ENCODE measurements around the gene ESPN. TPM values are rescaled to one million over a fixed set of nuclear protein-coding genes. Genes with fewer than 3 reads are reported as not detected.
"Not testable (repeated sequence)": the region's sequence is repeated elsewhere in the genome, so short reads cannot be mapped to it uniquely, and the experiment has no call there.

The ESPN gene
- total RNA-seq, 1 donor from 2014 or later = 1.7 TPM

GRCh38 chr1:6447016-6447817, 22.6 kb downstream of the ESPN start:
- no peaks in the 10 kb centered on the region for H3K9me3 Mint-ChIP-seq
- peak overlapping the region; percentile 49 for H3K4me3 Mint-ChIP-seq
- peak; percentile 65 for DNase-seq (ENCODE audit: low read depth, low spot score)
- H3K4me1 Mint-ChIP-seq = peaks cover 14% of the 10 kb centered on the region
- H3K27me3 Mint-ChIP-seq (ENCODE audit: low read depth) = peaks cover 41% of the 10 kb centered on the region
- TF ChIP-seq, protein P1, sequence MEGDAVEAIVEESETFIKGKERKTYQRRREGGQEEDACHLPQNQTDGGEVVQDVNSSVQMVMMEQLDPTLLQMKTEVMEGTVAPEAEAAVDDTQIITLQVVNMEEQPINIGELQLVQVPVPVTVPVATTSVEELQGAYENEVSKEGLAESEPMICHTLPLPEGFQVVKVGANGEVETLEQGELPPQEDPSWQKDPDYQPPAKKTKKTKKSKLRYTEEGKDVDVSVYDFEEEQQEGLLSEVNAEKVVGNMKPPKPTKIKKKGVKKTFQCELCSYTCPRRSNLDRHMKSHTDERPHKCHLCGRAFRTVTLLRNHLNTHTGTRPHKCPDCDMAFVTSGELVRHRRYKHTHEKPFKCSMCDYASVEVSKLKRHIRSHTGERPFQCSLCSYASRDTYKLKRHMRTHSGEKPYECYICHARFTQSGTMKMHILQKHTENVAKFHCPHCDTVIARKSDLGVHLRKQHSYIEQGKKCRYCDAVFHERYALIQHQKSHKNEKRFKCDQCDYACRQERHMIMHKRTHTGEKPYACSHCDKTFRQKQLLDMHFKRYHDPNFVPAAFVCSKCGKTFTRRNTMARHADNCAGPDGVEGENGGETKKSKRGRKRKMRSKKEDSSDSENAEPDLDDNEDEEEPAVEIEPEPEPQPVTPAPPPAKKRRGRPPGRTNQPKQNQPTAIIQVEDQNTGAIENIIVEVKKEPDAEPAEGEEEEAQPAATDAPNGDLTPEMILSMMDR (conservative IDR thresholded peaks at IDR 0.05) = no peak
- H3K27ac Mint-ChIP-seq (ENCODE audit: unreplicated experiment) = no peak overlapping the region
- no peaks in the 10 kb centered on the region for H3K36me3 Mint-ChIP-seq (ENCODE audit: low read depth)

DNA sequence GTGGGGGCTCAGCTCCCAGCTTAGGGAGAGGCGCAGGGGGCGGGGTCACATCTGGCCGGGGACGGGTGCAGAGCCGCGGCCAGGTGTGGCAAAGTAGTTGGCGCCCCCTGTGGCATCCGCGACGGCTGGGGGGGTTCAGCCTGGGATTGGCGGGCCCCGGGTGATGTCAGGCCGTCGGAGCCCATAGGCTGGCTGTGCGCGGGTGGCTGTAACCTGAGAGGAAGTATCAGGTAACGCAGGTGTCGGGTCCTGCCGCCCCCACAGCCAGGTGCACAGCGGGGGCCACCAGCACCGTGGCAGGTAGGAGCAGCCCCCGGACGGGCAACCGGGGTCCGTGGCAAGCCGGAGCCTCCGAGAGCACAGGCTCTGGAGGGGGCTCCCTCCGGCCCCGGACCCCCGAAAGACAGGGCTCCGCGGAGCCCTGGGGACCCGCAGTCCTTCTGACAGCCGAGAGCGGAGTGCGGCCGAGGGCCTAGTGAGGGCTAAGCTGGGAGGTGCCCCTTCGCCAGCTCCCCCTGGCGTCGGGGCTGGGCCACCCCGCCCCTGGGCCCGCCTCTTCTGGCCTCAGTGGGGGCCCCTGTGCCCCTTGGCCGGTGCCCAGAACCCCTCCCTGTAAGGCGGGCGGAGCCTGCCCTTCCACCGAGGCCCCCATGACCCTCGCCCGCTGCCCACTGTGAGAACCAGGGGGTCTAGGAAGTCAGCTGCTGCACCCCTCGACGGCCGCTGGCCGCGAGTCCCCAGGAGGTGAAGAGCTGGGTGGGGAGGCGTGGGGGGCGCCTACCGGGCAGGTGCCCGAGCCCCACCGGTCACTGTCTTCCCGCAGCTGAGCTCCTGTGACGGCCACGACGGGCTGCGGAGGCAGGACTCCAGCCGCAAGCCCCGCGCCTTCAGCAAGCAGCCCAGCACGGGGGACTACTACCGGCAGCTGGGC, 23.5 kb downstream of the ESPN start:
- Mint-ChIP-seq H3K4me3 (peak overlapping the region; percentile 49), H3K27me3 (ENCODE audit: low read depth) (peaks cover 40% of the 10 kb centered on the region), H3K9me3 (no peaks in the 10 kb centered on the region), H3K4me1 (peaks cover 14% of the 10 kb centered on the region), H3K27ac (ENCODE audit: unreplicated experiment) (no peak overlapping the region), H3K36me3 (ENCODE audit: low read depth) (no peaks in the 10 kb centered on the region)
- DNase-seq (ENCODE audit: low read depth, low spot score) = no peak
- TF ChIP-seq, protein P1 (conservative IDR thresholded peaks at IDR 0.05) = peak; percentile 22

- H3K27me3 Mint-ChIP-seq (ENCODE audit: low read depth) = peaks cover 43% of the 10 kb centered on the region
These were observed 24.4 kb downstream of the ESPN start for GRCh38 chr1:6448749-6449631.

GRCh38 chr1:6450005-6450450, 25.5 kb downstream of the ESPN start:
- H3K36me3 Mint-ChIP-seq (ENCODE audit: low read depth) = no peaks in the 10 kb centered on the region
- no peak for DNase-seq (ENCODE audit: low read depth, low spot score)
- peaks cover 38% of the 10 kb centered on the region for H3K27me3 Mint-ChIP-seq (ENCODE audit: low read depth)
- peaks cover 14% of the 10 kb centered on the region for H3K4me1 Mint-ChIP-seq
- TF ChIP-seq, protein P1 (conservative IDR thresholded peaks at IDR 0.05) = no peak
- H3K27ac Mint-ChIP-seq (ENCODE audit: unreplicated experiment) = no peak overlapping the region
- no peaks in the 10 kb centered on the region for H3K9me3 Mint-ChIP-seq
- H3K4me3 Mint-ChIP-seq = peak overlapping the region; percentile 54

More at GRCh38 chr1:6448749-6449631, 24.4 kb downstream of the ESPN start:
- peak; percentile 51 for DNase-seq (ENCODE audit: low read depth, low spot score)
- TF ChIP-seq, protein P1 (conservative IDR thresholded peaks at IDR 0.05) = no peak
- H3K9me3 Mint-ChIP-seq = no peaks in the 10 kb centered on the region
- H3K27ac Mint-ChIP-seq (ENCODE audit: unreplicated experiment) = no peak overlapping the region
- H3K4me1 Mint-ChIP-seq = peaks cover 18% of the 10 kb centered on the region
- peak overlapping the region; percentile 54 for H3K4me3 Mint-ChIP-seq
- no peaks in the 10 kb centered on the region for H3K36me3 Mint-ChIP-seq (ENCODE audit: low read depth)

GRCh38 chr1:6450486-6450885, 25.9 kb downstream of the ESPN start:
- DNase-seq (ENCODE audit: low read depth, low spot score); H3K4me3 Mint-ChIP-seq; H3K27ac Mint-ChIP-seq (ENCODE audit: unreplicated experiment); H3K36me3 Mint-ChIP-seq (ENCODE audit: low read depth); H3K9me3 Mint-ChIP-seq: not testable (repeated sequence)
- Mint-ChIP-seq H3K27me3 (ENCODE audit: low read depth) (peaks cover 36% of the 10 kb centered on the region), H3K4me1 (peaks cover 12% of the 10 kb centered on the region)
